ENCODE measurements around the gene NUDT2. TPM values are rescaled to one million over a fixed set of nuclear protein-coding genes. Genes with fewer than 3 reads are reported as not detected.

Gene NUDT2
- total RNA-seq, 1 donor = 15.2 TPM

- H3K4me2 ChIP-seq (ENCODE audit: insufficient read depth, low read length) = peak overlapping the region; percentile 84
- peak; percentile 98 for DNase-seq (ENCODE audit: insufficient read length, low spot score, missing footprints)
- peak overlapping the region; percentile 71 for H3K4me3 ChIP-seq (ENCODE audit: insufficient read depth, low read length)
- H3K27ac ChIP-seq (ENCODE audit: low read depth, low read length) = no peak overlapping the region
- peaks cover 7% of the 10 kb centered on the region for H3K4me1 ChIP-seq (ENCODE audit: insufficient read depth, low read length)
- H3K79me2 ChIP-seq (ENCODE audit: insufficient read depth, low read length) = no peaks in the 10 kb centered on the region
- no peak for TF ChIP-seq CTCF (IDR thresholded peaks at IDR 0.05; ENCODE audit: extremely low read depth, low read depth, low read length)
- no peaks in the 10 kb centered on the region for H3K27me3 ChIP-seq (ENCODE audit: insufficient read depth, low read length)
- no peaks in the 10 kb centered on the region for H3K9me3 ChIP-seq (ENCODE audit: low read depth, low read length)
- no peaks in the 10 kb centered on the region for H4K20me1 ChIP-seq (ENCODE audit: insufficient read depth, low read length)
- H3K36me3 ChIP-seq (ENCODE audit: insufficient read depth, low read length) = no peaks in the 10 kb centered on the region
- peak overlapping the region; percentile 81 for H2AFZ ChIP-seq (ENCODE audit: low read length)
These were observed 51.3 kb downstream of the NUDT2 start for GRCh38 chr9:34380511-34381315.

GRCh38 chr9:34381323-34381722 is 52.0 kb downstream of the NUDT2 start:
- no peak for DNase-seq (ENCODE audit: insufficient read length, low spot score, missing footprints)
- no peaks in the 10 kb centered on the region for H3K36me3 ChIP-seq (ENCODE audit: insufficient read depth, low read length)
- H3K4me2 ChIP-seq (ENCODE audit: insufficient read depth, low read length) = peak overlapping the region; percentile 84
- H3K4me1 ChIP-seq (ENCODE audit: insufficient read depth, low read length) = peaks cover 5% of the 10 kb centered on the region
- H4K20me1 ChIP-seq (ENCODE audit: insufficient read depth, low read length) = no peaks in the 10 kb centered on the region
- no peaks in the 10 kb centered on the region for H3K9me3 ChIP-seq (ENCODE audit: low read depth, low read length)
- no peak overlapping the region for H3K27ac ChIP-seq (ENCODE audit: low read depth, low read length)
- H3K27me3 ChIP-seq (ENCODE audit: insufficient read depth, low read length) = no peaks in the 10 kb centered on the region
- peak overlapping the region; percentile 71 for H3K4me3 ChIP-seq (ENCODE audit: insufficient read depth, low read length)
- H2AFZ ChIP-seq (ENCODE audit: low read length) = peak overlapping the region; percentile 81
- TF ChIP-seq CTCF (IDR thresholded peaks at IDR 0.05; ENCODE audit: extremely low read depth, low read depth, low read length) = no peak
- H3K79me2 ChIP-seq (ENCODE audit: insufficient read depth, low read length) = no peaks in the 10 kb centered on the region

- TF ChIP-seq CTCF (IDR thresholded peaks at IDR 0.05; ENCODE audit: extremely low read depth, low read depth, low read length) = no peak
- no peaks in the 10 kb centered on the region for H3K79me2 ChIP-seq (ENCODE audit: insufficient read depth, low read length)
- H3K9me3 ChIP-seq (ENCODE audit: low read depth, low read length) = no peaks in the 10 kb centered on the region
- no peak overlapping the region for H3K4me3 ChIP-seq (ENCODE audit: insufficient read depth, low read length)
- no peak overlapping the region for H3K4me2 ChIP-seq (ENCODE audit: insufficient read depth, low read length)
- H4K20me1 ChIP-seq (ENCODE audit: insufficient read depth, low read length) = no peaks in the 10 kb centered on the region
- no peaks in the 10 kb centered on the region for H3K36me3 ChIP-seq (ENCODE audit: insufficient read depth, low read length)
- no peaks in the 10 kb centered on the region for H3K27me3 ChIP-seq (ENCODE audit: insufficient read depth, low read length)
- DNase-seq (ENCODE audit: insufficient read length, low spot score, missing footprints) = peak; percentile 30
- H2AFZ ChIP-seq (ENCODE audit: low read length) = no peak overlapping the region
- peaks cover 4% of the 10 kb centered on the region for H3K4me1 ChIP-seq (ENCODE audit: insufficient read depth, low read length)
- no peak overlapping the region for H3K27ac ChIP-seq (ENCODE audit: low read depth, low read length)
These were observed 52.7 kb downstream of the NUDT2 start for GRCh38 chr9:34382054-34382453.

- H3K4me2 ChIP-seq (ENCODE audit: insufficient read depth, low read length) = no peak overlapping the region
- DNase-seq (ENCODE audit: insufficient read length, low spot score, missing footprints) = peak; percentile 13
- H3K4me3 ChIP-seq (ENCODE audit: insufficient read depth, low read length) = no peak overlapping the region
- no peak overlapping the region for H2AFZ ChIP-seq (ENCODE audit: low read length)
- H3K27ac ChIP-seq (ENCODE audit: low read depth, low read length) = no peak overlapping the region
- no peaks in the 10 kb centered on the region for H3K9me3 ChIP-seq (ENCODE audit: low read depth, low read length)
- H3K36me3 ChIP-seq (ENCODE audit: insufficient read depth, low read length) = no peaks in the 10 kb centered on the region
- H3K27me3 ChIP-seq (ENCODE audit: insufficient read depth, low read length) = no peaks in the 10 kb centered on the region
- peaks cover 4% of the 10 kb centered on the region for H3K4me1 ChIP-seq (ENCODE audit: insufficient read depth, low read length)
- no peaks in the 10 kb centered on the region for H4K20me1 ChIP-seq (ENCODE audit: insufficient read depth, low read length)
- TF ChIP-seq CTCF (IDR thresholded peaks at IDR 0.05; ENCODE audit: extremely low read depth, low read depth, low read length) = no peak
- no peaks in the 10 kb centered on the region for H3K79me2 ChIP-seq (ENCODE audit: insufficient read depth, low read length)
These were observed 53.5 kb downstream of the NUDT2 start for GRCh38 chr9:34382879-34383278.
